ENCODE results near the gene ZBTB32. TPM values are rescaled to one million over a fixed set of nuclear protein-coding genes. Genes with fewer than 3 reads are reported as not detected.

The ZBTB32 gene
- total RNA-seq, 4 donors from 2014 or later, result 2.5 TPM; not detected in 3

- DNase-seq, result no peak
- peaks cover 0 to 100% (median 4%) of the 10 kb centered on the region in 3 donors for H3K36me3 ChIP-seq
These were observed 23.8 kb downstream of the ZBTB32 start for GRCh38 chr19:35727956-35728706.

GRCh38 chr19:35729021-35729420 is 24.7 kb downstream of the ZBTB32 start:
- no peaks in the 10 kb centered on the region for H3K9me3 ChIP-seq
- no peak overlapping the region for H3K27ac ChIP-seq
- no peak for DNase-seq
- TF ChIP-seq CTCF (IDR thresholded peaks at IDR 0.05), result no peak
- no peak for TF ChIP-seq POLR2A (IDR thresholded peaks at IDR 0.05)
- no peaks in the 10 kb centered on the region for H3K4me1 ChIP-seq
- no peak overlapping the region for H3K4me3 ChIP-seq
- H3K27me3 ChIP-seq, result no peaks in the 10 kb centered on the region
- peaks cover 0 to 100% (median 4%) of the 10 kb centered on the region in 3 donors for H3K36me3 ChIP-seq

More at GRCh38 chr19:35727956-35728706, 23.8 kb downstream of the ZBTB32 start:
- H3K4me1 ChIP-seq, result no peaks in the 10 kb centered on the region
- no peak overlapping the region for H3K4me3 ChIP-seq
- TF ChIP-seq CTCF (IDR thresholded peaks at IDR 0.05) (no peak), POLR2A (IDR thresholded peaks at IDR 0.05) (no peak)
- no peaks in the 10 kb centered on the region for H3K9me3 ChIP-seq
- H3K27me3 ChIP-seq, result no peaks in the 10 kb centered on the region
- no peak overlapping the region for H3K27ac ChIP-seq

GRCh38 chr19:35729763-35730162 is 25.4 kb downstream of the ZBTB32 start:
- no peak for DNase-seq
- H3K9me3 ChIP-seq, result no peaks in the 10 kb centered on the region
- no peaks in the 10 kb centered on the region for H3K4me1 ChIP-seq
- TF ChIP-seq POLR2A (IDR thresholded peaks at IDR 0.05) (no peak), CTCF (IDR thresholded peaks at IDR 0.05) (no peak)
- H3K27me3 ChIP-seq, result no peaks in the 10 kb centered on the region
- peaks cover 0 to 100% (median 4%) of the 10 kb centered on the region in 3 donors for H3K36me3 ChIP-seq
- no peak overlapping the region for H3K27ac ChIP-seq
- H3K4me3 ChIP-seq, result no peak overlapping the region

GRCh38 chr19:35730326-35730725 is 26.0 kb downstream of the ZBTB32 start:
- Histone ChIP-seq H3K4me1 (no peaks in the 10 kb centered on the region), H3K27ac (no peak overlapping the region), H3K4me3 (no peak overlapping the region), H3K27me3 (no peaks in the 10 kb centered on the region), H3K36me3 (peaks cover 0 to 100% (median 4%) of the 10 kb centered on the region in 3 donors), H3K9me3 (no peaks in the 10 kb centered on the region)
- no peak for DNase-seq
- TF ChIP-seq POLR2A (IDR thresholded peaks at IDR 0.05) (no peak), CTCF (IDR thresholded peaks at IDR 0.05) (no peak)

GRCh38 chr19:35731353-35731752 is 27.0 kb downstream of the ZBTB32 start:
- Histone ChIP-seq H3K9me3 (no peaks in the 10 kb centered on the region), H3K36me3 (peaks cover 0 to 98% (median 0%) of the 10 kb centered on the region in 3 donors), H3K27ac (no peak overlapping the region), H3K4me3 (no peak overlapping the region), H3K27me3 (no peaks in the 10 kb centered on the region), H3K4me1 (no peaks in the 10 kb centered on the region)
- TF ChIP-seq CTCF (IDR thresholded peaks at IDR 0.05) (no peak), POLR2A (IDR thresholded peaks at IDR 0.05) (no peak)
- DNase-seq, result no peak
